Stimulated activated naive CD8-positive, alpha-beta T cell treated with anti-CD3 and anti-CD28 coated beads, Interleukin-15, amount 100 ng/mL, for 72 hours (primary cell): Measurements from ENCODE around the gene ISM1.

ENCODE experiments used
- ATAC-seq: fragments of 150-1000 bp; cut with Tn5 transposase; 2 replicates; pipeline ENCODE4 v1.10.0; 2021; ENCODE audit warnings: mild to moderate bottlenecking, moderate library complexity
- DNase-seq, 2 donors: peaks; one replicate each; pipeline ENCODE4 v3.0.0; 2021 to 2022
- H3K27ac Mint-ChIP-seq, 2 donors: one replicate each; pipeline ENCODE4 v1.8.0; 2022; ENCODE audit warnings: mild to moderate bottlenecking in 2 of 2, mixed read lengths in 2 of 2, moderate library complexity in 2 of 2
- H3K27me3 Mint-ChIP-seq: one replicate; pipeline ENCODE4 v1.8.0; 2022; ENCODE audit warnings: mixed read lengths
- H3K4me1 Mint-ChIP-seq: one replicate; pipeline ENCODE4 v1.8.0; 2022; ENCODE audit warnings: mild to moderate bottlenecking, mixed read lengths
- H3K4me3 Mint-ChIP-seq, 2 donors: one replicate each; pipeline ENCODE4 v1.8.0; 2022; ENCODE audit warnings: mild to moderate bottlenecking in 2 of 2, mixed read lengths in 2 of 2, moderate library complexity in 1 of 2
- H3K9me3 Mint-ChIP-seq, 2 donors: one replicate each; pipeline ENCODE4 v1.8.0; 2022; ENCODE audit warnings: mixed read lengths in 2 of 2

ISM1 gene

DNA sequence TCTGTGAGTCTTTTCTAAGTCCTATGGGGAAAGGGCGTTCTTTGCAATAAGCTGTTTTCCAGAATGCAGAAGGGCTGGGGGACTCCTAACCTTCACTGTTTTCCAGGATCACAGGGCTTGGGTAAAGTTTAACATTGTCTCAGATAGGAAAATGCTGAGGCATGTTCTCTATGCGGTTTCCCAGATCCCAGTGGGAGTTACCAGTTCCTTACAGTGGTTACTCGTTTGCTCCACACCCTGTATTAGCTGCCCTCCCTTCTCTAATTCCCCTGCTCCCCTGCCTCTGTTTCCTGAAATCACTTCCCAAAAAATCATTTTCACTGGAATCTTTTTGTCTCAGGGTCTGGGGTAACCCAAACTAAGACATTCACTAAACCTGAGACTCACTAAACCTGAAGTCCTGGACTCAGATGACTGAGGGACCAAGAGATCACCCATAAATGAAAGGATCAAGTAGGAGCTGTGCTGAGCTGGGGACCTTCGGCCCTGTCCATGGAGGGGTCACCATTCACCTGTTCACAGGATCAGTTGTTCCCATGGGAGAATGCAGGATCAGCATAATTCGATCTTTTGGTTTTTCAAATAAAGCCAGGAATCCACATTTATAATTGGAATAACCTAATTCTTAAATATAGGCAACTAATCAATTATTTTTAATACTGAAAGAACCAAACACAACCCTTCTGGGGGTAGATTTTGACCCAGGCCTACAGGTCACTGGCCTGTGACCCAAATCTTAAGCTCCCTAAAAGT, 76.2 kb downstream of the ISM1 start:
- no peaks in the 10 kb centered on the region for H3K9me3 Mint-ChIP-seq
- DNase-seq (no peak), ATAC-seq (no peak)
- H3K27ac Mint-ChIP-seq: peak overlapping the region in 1 of 2 donors; percentile 60
- H3K27me3 Mint-ChIP-seq: no peaks in the 10 kb centered on the region
- no peaks in the 10 kb centered on the region for H3K4me1 Mint-ChIP-seq
- H3K4me3 Mint-ChIP-seq: no peak overlapping the region

DNA sequence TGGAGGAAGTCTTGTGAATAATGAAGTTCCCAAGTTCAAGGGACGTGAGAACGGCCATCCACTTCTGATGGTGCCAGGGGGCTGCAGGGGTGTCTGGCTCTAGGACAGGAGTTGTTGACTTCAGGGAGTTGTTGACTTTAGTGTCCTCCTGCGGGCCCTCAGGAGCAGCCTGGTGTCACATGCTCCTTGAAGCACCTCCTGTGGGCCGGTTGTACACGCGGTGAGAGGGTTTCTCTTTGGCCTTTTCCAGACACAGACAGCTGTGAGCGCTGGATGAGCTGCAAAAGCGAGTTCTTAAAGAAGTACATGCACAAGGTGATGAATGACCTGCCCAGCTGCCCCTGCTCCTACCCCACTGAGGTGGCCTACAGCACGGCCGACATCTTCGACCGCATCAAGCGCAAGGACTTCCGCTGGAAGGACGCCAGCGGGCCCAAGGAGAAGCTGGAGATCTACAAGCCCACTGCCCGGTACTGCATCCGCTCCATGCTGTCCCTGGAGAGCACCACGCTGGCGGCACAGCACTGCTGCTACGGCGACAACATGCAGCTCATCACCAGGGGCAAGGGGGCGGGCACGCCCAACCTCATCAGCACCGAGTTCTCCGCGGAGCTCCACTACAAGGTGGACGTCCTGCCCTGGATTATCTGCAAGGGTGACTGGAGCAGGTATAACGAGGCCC, 77.8 kb downstream of the ISM1 start:
- no peak for ATAC-seq
- no peaks in the 10 kb centered on the region for H3K27me3 Mint-ChIP-seq

DNA sequence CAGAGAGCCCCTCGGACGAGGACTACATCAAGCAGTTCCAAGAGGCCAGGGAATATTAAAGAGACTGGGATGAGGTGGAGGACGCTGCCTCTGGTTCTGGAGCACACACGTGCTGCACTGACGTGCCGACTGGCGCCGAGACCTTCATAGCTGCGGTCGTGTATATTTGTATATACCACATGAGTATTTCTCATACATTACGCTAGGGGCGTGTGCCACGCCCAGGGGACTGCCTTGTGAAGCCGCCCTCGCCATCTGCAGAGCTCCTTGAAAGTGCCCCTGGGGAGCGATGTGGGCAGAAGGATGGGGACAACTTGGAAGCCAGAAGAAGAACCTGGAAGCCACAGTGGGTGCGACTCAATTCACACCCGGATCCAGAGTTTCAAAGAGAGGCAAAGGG, 78.3 kb downstream of the ISM1 start:
- H3K4me1 Mint-ChIP-seq: no peaks in the 10 kb centered on the region
- no peaks in the 10 kb centered on the region for H3K9me3 Mint-ChIP-seq
- no peaks in the 10 kb centered on the region for H3K27me3 Mint-ChIP-seq
- H3K27ac Mint-ChIP-seq: no peak overlapping the region
- ATAC-seq (no peak), DNase-seq (no peak)
- no peak overlapping the region for H3K4me3 Mint-ChIP-seq

More for the DNA sequence above, 77.8 kb downstream of the ISM1 start:
- no peak for DNase-seq
- no peak overlapping the region for H3K4me3 Mint-ChIP-seq
- H3K4me1 Mint-ChIP-seq: no peaks in the 10 kb centered on the region
- no peak overlapping the region for H3K27ac Mint-ChIP-seq
- no peaks in the 10 kb centered on the region for H3K9me3 Mint-ChIP-seq

DNA sequence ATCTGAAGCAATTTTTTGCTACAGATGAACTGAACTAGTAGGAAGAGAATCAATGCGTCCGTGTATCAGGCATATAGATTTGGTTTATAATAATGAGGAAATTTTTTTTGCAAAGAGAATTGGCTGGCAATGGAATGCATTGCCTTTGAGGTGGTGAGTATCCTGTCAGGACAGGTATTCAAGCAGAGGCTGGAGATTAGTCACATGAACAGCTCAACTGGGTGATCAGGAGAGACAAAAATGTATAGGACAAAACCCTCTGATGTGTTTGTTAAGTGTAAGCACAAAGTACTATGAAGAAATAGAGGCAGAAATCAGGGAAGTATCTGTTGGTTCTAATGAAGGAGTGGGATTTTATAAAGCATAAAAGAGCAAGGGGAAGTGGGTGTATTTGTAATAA, 80.5 kb downstream of the ISM1 start:
- ATAC-seq (no peak), DNase-seq (no peak)
- Mint-ChIP-seq H3K9me3 (no peaks in the 10 kb centered on the region), H3K27ac (no peak overlapping the region), H3K4me1 (no peaks in the 10 kb centered on the region), H3K27me3 (no peaks in the 10 kb centered on the region), H3K4me3 (no peak overlapping the region)

DNA sequence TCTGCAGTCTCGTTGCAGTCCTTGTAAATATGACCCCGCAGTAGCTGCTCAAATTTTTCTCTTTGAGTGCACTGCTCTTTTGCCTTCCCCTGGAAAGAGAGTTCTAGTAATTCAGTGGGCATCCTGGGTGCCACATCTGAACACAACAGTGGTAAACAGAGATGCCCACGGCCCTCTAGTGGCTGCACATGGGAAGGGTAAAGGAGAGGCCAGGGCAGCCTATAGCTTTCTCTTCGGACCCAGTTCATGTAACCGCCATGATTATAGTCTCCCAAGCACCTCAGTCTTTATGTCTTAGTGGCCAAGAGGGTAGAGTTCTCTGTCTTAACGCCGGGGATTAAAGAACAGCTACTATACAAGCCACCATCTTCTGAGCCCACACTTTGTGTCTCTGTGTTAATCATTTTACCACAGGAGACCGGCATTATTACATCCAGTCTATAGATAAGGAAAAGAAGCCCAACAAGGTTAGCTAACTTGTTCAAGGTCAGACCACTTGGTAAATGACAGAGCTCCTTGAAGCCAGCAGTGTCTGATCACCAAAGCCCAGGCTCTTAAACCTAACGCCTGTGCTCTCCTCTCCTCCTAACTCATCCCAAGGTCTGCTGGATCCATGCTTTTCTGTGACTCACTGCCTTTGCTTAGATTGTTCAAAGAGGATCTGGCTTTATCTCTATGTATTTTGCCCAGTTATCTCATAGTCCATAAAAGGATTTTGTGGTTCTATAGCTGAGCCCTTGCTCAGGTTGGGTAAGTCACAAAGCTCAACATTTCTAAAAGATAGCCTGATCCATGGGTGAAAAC, 81.8 kb downstream of the ISM1 start:
- peak overlapping the region in 1 of 2 donors; percentile 60 for H3K27ac Mint-ChIP-seq
- H3K4me1 Mint-ChIP-seq: no peaks in the 10 kb centered on the region
- H3K4me3 Mint-ChIP-seq: no peak overlapping the region
- no peaks in the 10 kb centered on the region for H3K9me3 Mint-ChIP-seq
- H3K27me3 Mint-ChIP-seq: no peaks in the 10 kb centered on the region
- peak; percentile 90 for ATAC-seq
- peak; percentile 42 to 45 for DNase-seq

DNA sequence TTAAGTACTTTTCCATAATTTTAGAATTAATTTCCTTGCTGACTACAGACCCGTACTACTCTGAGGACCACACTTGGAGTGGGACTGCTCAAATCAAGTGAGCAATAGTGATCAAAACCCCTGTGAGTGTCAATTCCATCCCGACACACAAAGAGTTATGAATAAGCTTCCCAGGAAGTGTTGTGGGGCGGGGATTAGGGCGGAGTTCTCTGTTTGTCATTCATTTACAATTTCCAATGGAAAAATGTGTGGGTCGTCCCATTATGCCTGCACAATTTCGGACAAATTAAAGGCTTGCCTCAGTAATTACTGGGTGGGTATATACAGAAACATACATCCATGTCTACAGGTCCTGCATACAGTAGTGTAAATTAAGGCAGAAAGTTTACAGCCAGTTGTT, 84.2 kb downstream of the ISM1 start:
- H3K4me3 Mint-ChIP-seq: no peak overlapping the region
- ATAC-seq (no peak), DNase-seq (no peak)
- peaks cover 3% of the 10 kb centered on the region for H3K27me3 Mint-ChIP-seq
- no peak overlapping the region for H3K27ac Mint-ChIP-seq
- H3K9me3 Mint-ChIP-seq: no peaks in the 10 kb centered on the region
- no peaks in the 10 kb centered on the region for H3K4me1 Mint-ChIP-seq

DNA sequence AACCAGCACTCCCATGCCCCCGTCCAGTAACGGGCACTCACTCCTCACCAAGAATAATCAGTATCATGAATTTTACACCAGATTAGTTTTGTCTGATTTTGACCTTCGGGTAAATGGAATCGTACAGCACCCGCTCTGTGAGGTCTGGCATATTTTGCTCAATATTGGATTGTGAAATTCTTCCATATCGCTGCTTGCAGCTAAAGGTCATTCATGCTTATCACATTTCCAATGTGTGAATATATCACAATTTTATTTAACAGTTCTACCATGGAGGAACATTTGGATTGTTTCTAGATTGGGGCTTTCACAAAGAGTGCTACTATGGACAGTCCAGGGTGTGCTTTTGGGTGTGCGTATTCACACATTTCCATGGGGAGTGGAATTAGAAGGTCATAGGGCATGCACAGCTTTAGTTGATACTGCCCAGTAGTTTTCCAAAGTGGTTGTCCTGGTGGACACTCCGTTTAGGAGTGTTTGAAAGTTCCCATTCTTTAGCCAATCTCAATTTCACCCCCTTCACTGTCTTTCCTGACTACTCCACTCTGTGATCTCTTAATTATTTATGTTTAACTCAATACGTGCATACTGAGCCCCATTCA, 86.6 kb downstream of the ISM1 start:
- Mint-ChIP-seq H3K27me3 (peaks cover 20% of the 10 kb centered on the region), H3K27ac (no peak overlapping the region), H3K4me1 (peaks cover 6% of the 10 kb centered on the region), H3K9me3 (no peaks in the 10 kb centered on the region), H3K4me3 (no peak overlapping the region)
- ATAC-seq (no peak), DNase-seq (no peak)

DNA sequence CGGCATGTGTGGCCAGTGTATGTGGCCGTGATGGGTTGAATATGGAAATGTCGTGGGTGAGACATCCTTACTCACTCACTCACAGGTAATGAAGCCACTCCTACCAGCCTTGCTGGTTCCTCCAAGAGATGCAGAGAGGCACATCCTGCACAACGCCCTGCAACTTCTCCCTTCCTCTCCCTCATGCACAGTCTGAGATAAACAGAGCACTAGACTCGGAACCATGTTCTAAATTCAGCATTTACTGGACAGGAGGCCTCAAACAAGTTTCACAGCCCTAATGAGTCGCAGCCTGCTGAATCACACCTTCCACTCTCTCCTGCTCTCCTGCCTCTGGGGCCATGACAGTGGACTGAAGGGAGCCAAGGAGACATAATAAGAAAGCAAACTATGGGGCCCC, 91.2 kb downstream of the ISM1 start:
- H3K27ac Mint-ChIP-seq: no peak overlapping the region
- no peak overlapping the region for H3K4me3 Mint-ChIP-seq
- peaks cover 42% of the 10 kb centered on the region for H3K27me3 Mint-ChIP-seq
- H3K9me3 Mint-ChIP-seq: peaks cover 8% of the 10 kb centered on the region in 2 donors
- no peak for DNase-seq
- peaks cover 7% of the 10 kb centered on the region for H3K4me1 Mint-ChIP-seq
- ATAC-seq: peak; percentile 72

DNA sequence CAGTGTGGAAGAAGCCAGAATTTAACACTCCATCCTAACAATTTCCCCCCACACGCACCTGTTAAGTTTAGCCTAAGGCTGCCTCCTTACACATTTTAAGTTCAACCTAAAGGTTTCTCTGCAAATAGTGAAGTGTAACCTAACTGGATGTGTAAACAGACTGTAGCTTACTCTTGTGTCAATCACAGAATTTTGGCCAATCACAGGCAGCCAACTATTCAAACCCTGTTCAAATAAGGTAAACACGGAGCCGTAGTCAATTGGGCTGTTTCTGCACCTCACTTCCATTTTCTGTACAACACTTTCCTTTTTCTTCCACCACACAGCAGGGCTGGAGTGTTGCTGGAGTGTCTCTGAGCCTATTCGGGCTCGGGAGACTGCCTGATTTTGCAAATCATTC, 92.1 kb downstream of the ISM1 start:
- DNase-seq: no peak
- peaks cover 13% of the 10 kb centered on the region in 2 donors for H3K9me3 Mint-ChIP-seq
- no peak overlapping the region for H3K4me3 Mint-ChIP-seq
- H3K27me3 Mint-ChIP-seq: peaks cover 42% of the 10 kb centered on the region
- H3K4me1 Mint-ChIP-seq: peaks cover 7% of the 10 kb centered on the region
- ATAC-seq: no peak
- H3K27ac Mint-ChIP-seq: no peak overlapping the region

DNA sequence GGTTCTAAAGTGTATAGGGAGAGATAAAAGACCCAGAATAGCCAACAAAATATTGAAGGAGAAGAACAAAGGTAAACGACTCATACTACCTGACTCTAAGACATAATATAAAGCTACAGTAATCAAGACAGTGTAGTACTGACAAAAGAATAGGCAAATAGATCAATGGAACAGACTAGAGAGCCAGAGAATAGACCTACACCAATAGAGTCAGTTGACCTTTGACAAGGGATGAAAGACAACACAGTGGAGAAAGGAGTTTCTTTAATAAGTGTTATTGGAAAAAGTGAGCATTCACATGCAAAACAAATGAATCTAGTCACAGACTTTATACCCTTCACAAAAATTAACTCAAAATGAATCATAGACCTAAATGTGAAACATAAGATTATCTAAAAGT, 96.4 kb downstream of the ISM1 start:
- ATAC-seq (no peak), DNase-seq (no peak)
- Mint-ChIP-seq H3K4me3 (no peak overlapping the region), H3K27ac (no peak overlapping the region), H3K27me3 (peaks cover 29% of the 10 kb centered on the region), H3K9me3 (peaks cover 13% of the 10 kb centered on the region in 2 donors), H3K4me1 (peaks cover 8% of the 10 kb centered on the region)

DNA sequence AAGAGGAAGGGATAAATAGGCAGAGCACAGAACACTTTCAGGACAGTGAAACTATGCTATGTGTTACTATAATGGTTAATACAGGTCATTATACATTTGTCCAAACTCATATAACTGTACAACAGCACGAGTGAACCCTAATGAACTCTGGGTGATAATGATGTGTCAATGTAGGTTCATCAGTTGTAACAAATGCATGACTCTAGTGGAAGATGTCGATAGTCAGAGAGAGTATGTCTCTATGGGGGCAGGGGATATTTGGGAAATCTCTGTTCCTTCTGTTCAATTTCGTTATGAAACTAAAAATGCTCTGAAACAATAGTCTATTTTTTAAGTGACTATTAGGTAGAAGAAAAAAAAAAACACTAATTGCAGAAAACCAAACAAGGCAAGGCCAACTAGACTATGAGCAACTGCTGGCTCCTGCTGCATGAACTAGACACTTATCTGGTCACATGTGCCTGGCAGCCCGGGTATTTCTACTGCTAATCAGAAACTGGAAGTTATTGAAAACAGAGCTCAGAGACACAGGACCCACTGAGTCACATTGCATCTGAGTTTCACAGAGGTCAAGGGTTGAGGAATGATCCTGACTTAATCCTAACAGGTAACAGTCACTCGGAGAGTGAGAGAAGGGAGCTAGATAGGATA, 97.9 kb downstream of the ISM1 start:
- DNase-seq (no peak), ATAC-seq (no peak)
- Mint-ChIP-seq H3K4me3 (no peak overlapping the region), H3K9me3 (peaks cover 13% of the 10 kb centered on the region in 2 donors), H3K27me3 (peaks cover 29% of the 10 kb centered on the region), H3K4me1 (peaks cover 14% of the 10 kb centered on the region), H3K27ac (no peak overlapping the region)

DNA sequence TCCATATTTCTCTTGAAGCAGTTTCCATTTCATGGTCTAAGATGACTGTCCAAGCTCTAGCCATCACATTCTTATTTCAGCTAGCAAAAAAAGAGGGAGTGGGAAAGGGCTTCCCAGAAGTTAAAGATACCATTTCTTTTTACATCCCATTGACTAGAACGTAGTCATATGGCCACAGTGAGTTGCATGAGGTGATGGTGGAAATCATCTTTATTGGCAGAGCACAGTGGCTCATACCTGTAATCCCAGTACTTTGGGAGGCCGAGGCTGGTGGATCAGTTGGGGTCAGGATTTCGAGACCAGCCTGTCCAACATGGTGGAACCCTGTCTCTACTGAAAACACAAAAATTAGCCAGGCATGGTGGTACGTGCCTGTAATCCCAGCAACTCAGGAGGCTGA, 99.6 kb downstream of the ISM1 start:
- Mint-ChIP-seq H3K4me3 (no peak overlapping the region), H3K4me1 (peaks cover 18% of the 10 kb centered on the region), H3K27me3 (peaks cover 30% of the 10 kb centered on the region), H3K9me3 (peaks cover 13% of the 10 kb centered on the region in 2 donors), H3K27ac (no peak overlapping the region)
- DNase-seq (no peak), ATAC-seq (no peak)

DNA sequence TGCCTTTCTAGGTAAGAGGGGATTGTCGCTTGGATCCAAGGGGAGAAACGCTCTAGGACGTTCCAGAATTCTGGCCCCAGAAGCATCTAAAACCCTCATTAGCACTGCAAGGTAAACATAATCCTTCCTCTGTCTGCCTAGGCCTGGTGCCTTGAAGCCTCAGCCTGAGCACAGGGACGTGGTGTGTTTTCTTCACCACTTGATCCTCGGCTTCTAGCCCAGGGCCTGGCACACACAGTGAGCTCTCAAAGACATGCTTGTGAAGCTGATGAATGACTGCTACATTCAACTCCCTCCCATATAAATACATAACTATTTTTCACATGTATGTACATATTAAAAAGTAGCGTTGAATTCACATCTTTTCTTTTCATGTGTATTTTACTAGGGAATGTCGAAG, 100.3 kb downstream of the ISM1 start:
- H3K9me3 Mint-ChIP-seq: peaks cover 13 to 14% of the 10 kb centered on the region in 2 donors
- no peak overlapping the region for H3K27ac Mint-ChIP-seq
- ATAC-seq (no peak), DNase-seq (no peak)
- no peak overlapping the region for H3K4me3 Mint-ChIP-seq
- peaks cover 31% of the 10 kb centered on the region for H3K27me3 Mint-ChIP-seq
- peaks cover 18% of the 10 kb centered on the region for H3K4me1 Mint-ChIP-seq

DNA sequence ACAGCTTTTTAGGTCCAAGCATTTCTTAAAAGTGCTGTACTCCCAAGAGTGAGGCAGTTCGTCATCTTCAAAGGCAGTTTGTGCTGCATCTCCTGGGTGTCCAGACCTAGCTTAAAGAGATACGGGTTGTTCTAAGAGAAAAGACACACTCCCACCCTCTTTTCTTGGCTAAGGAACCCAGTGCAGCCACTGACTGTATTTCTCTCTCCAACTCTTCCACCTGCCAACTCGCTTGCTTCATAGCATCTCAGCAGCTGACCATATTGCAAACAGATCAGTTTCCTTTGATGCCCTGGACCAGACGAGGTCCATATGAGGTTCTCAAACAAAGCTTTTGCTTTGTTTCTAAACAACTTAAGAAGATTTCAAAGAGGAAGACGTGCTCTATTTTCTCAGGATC, 101.1 kb downstream of the ISM1 start:
- H3K4me1 Mint-ChIP-seq: peaks cover 18% of the 10 kb centered on the region
- peak overlapping the region in 1 of 2 donors; percentile 7 for H3K4me3 Mint-ChIP-seq
- H3K27me3 Mint-ChIP-seq: peaks cover 39% of the 10 kb centered on the region
- peak overlapping the region; percentile 4 to 22 for H3K27ac Mint-ChIP-seq
- DNase-seq: no peak
- ATAC-seq: no peak
- peaks cover 6 to 14% of the 10 kb centered on the region in 2 donors for H3K9me3 Mint-ChIP-seq

DNA sequence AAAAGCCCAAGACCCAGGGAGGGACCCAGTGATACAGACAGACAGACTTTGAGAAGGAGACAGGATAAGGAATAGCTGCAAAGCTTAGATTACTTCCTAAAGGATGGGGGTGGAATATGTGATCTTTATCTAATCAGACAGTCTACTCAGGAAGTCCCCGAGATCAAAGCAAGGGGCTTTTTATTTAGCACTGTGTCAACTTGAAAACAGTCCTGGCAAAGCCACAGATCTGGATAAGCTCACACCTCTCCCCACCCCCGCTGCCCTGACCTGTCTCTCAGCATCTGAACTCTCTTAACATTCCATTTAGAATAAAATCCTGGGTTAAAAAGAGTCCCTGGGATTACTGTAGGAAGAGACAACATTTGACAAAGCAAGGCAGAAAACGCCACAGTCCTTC, 101.5 kb downstream of the ISM1 start:
- Mint-ChIP-seq H3K4me1 (peaks cover 18% of the 10 kb centered on the region), H3K27ac (peak overlapping the region in 1 of 2 donors; percentile 22), H3K4me3 (peak overlapping the region in 1 of 2 donors; percentile 7), H3K9me3 (peaks cover 2 to 14% of the 10 kb centered on the region in 2 donors), H3K27me3 (peaks cover 43% of the 10 kb centered on the region)
- DNase-seq (no peak), ATAC-seq (peak; percentile 55)
